ENCODE data around the gene PLET1. TPM values are rescaled to one million over a fixed set of nuclear protein-coding genes. Genes with fewer than 3 reads are reported as not detected.

Gene PLET1
- total and polyA plus RNA-seq, 2 of the 8 experiments (the other 6 are each of a cell fraction or from before 2014, with no cell fraction given): not detected

- TF ChIP-seq, protein P1, sequence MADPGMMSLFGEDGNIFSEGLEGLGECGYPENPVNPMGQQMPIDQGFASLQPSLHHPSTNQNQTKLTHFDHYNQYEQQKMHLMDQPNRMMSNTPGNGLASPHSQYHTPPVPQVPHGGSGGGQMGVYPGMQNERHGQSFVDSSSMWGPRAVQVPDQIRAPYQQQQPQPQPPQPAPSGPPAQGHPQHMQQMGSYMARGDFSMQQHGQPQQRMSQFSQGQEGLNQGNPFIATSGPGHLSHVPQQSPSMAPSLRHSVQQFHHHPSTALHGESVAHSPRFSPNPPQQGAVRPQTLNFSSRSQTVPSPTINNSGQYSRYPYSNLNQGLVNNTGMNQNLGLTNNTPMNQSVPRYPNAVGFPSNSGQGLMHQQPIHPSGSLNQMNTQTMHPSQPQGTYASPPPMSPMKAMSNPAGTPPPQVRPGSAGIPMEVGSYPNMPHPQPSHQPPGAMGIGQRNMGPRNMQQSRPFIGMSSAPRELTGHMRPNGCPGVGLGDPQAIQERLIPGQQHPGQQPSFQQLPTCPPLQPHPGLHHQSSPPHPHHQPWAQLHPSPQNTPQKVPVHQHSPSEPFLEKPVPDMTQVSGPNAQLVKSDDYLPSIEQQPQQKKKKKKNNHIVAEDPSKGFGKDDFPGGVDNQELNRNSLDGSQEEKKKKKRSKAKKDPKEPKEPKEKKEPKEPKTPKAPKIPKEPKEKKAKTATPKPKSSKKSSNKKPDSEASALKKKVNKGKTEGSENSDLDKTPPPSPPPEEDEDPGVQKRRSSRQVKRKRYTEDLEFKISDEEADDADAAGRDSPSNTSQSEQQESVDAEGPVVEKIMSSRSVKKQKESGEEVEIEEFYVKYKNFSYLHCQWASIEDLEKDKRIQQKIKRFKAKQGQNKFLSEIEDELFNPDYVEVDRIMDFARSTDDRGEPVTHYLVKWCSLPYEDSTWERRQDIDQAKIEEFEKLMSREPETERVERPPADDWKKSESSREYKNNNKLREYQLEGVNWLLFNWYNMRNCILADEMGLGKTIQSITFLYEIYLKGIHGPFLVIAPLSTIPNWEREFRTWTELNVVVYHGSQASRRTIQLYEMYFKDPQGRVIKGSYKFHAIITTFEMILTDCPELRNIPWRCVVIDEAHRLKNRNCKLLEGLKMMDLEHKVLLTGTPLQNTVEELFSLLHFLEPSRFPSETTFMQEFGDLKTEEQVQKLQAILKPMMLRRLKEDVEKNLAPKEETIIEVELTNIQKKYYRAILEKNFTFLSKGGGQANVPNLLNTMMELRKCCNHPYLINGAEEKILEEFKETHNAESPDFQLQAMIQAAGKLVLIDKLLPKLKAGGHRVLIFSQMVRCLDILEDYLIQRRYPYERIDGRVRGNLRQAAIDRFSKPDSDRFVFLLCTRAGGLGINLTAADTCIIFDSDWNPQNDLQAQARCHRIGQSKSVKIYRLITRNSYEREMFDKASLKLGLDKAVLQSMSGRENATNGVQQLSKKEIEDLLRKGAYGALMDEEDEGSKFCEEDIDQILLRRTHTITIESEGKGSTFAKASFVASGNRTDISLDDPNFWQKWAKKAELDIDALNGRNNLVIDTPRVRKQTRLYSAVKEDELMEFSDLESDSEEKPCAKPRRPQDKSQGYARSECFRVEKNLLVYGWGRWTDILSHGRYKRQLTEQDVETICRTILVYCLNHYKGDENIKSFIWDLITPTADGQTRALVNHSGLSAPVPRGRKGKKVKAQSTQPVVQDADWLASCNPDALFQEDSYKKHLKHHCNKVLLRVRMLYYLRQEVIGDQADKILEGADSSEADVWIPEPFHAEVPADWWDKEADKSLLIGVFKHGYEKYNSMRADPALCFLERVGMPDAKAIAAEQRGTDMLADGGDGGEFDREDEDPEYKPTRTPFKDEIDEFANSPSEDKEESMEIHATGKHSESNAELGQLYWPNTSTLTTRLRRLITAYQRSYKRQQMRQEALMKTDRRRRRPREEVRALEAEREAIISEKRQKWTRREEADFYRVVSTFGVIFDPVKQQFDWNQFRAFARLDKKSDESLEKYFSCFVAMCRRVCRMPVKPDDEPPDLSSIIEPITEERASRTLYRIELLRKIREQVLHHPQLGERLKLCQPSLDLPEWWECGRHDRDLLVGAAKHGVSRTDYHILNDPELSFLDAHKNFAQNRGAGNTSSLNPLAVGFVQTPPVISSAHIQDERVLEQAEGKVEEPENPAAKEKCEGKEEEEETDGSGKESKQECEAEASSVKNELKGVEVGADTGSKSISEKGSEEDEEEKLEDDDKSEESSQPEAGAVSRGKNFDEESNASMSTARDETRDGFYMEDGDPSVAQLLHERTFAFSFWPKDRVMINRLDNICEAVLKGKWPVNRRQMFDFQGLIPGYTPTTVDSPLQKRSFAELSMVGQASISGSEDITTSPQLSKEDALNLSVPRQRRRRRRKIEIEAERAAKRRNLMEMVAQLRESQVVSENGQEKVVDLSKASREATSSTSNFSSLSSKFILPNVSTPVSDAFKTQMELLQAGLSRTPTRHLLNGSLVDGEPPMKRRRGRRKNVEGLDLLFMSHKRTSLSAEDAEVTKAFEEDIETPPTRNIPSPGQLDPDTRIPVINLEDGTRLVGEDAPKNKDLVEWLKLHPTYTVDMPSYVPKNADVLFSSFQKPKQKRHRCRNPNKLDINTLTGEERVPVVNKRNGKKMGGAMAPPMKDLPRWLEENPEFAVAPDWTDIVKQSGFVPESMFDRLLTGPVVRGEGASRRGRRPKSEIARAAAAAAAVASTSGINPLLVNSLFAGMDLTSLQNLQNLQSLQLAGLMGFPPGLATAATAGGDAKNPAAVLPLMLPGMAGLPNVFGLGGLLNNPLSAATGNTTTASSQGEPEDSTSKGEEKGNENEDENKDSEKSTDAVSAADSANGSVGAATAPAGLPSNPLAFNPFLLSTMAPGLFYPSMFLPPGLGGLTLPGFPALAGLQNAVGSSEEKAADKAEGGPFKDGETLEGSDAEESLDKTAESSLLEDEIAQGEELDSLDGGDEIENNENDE (IDR thresholded peaks at IDR 0.05; ENCODE audit: insufficient replicate concordance, low read length): no peak
- TF ChIP-seq BRCA1 (IDR thresholded peaks at IDR 0.05; ENCODE audit: low read depth, low read length) (no peak), SAP30 (IDR thresholded peaks at IDR 0.05; ENCODE audit: insufficient read depth, insufficient replicate concordance, low read length) (no peak), KDM1A (IDR thresholded peaks at IDR 0.05; ENCODE audit: borderline replicate concordance, low read length) (no peak), GTF2F1 (IDR thresholded peaks at IDR 0.05; ENCODE audit: borderline replicate concordance, low read depth, low read length) (no peak), SRF (IDR thresholded peaks at IDR 0.05; ENCODE audit: low read depth, low read length) (no peak)
- TF ChIP-seq, protein P2, sequence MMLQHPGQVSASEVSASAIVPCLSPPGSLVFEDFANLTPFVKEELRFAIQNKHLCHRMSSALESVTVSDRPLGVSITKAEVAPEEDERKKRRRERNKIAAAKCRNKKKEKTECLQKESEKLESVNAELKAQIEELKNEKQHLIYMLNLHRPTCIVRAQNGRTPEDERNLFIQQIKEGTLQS (IDR thresholded peaks at IDR 0.05; ENCODE audit: insufficient read depth, low read depth, low read length): no peak
These were observed 16.4 kb upstream of the PLET1 start (continued) for GRCh38 chr11:112277029-112277428.
